Stimulated activated CD8-positive, alpha-beta memory T cell treated with anti-CD3 and anti-CD28 coated beads, Interleukin-12 subunit alpha, Interleukin-12 subunit beta, amount 100 ng/mL, for 4 hours (primary cell): ENCODE results near the gene C19orf12.

ENCODE experiments used
- DNase-seq: peaks from one replicate; pipeline ENCODE4 v3.0.0-alpha.2; 2020; ENCODE audit warnings: low read depth

C19orf12 gene

GRCh38 chr19:29714953-29715700 lies at the start of gene C19orf12:
C19orf12 (minus strand) TSS chr19:29715261; CDS start chr19:29708413, 6,848 bp downstream.
- DNase-seq: peak; percentile 50

- DNase-seq: no peak
Measured at GRCh38 chr19:29764361-29764760, 49.3 kb upstream of the C19orf12 start.

- DNase-seq: no peak
Measured at GRCh38 chr19:29763196-29763595, 48.1 kb upstream of the C19orf12 start.

- no peak for DNase-seq
Measured at GRCh38 chr19:29761575-29762232, 46.6 kb upstream of the C19orf12 start.

GRCh38 chr19:29760752-29761502 lies 45.9 kb upstream of the C19orf12 start:
- no peak for DNase-seq

GRCh38 chr19:29759359-29759758 lies 44.3 kb upstream of the C19orf12 start:
- DNase-seq: no peak

GRCh38 chr19:29758863-29759262 lies 43.8 kb upstream of the C19orf12 start:
- DNase-seq: no peak

GRCh38 chr19:29757551-29757950 lies 42.5 kb upstream of the C19orf12 start:
- DNase-seq: no peak

GRCh38 chr19:29753934-29754305 lies 38.9 kb upstream of the C19orf12 start:
- DNase-seq: no peak

- no peak for DNase-seq
Measured at GRCh38 chr19:29753190-29753933, 38.3 kb upstream of the C19orf12 start.

GRCh38 chr19:29752450-29753025 lies 37.5 kb upstream of the C19orf12 start:
- DNase-seq: no peak

GRCh38 chr19:29751932-29752331 lies 36.9 kb upstream of the C19orf12 start:
- no peak for DNase-seq

- DNase-seq: no peak
Measured at GRCh38 chr19:29750001-29750400, 34.9 kb upstream of the C19orf12 start.

- no peak for DNase-seq
Measured at GRCh38 chr19:29748996-29749849, 34.2 kb upstream of the C19orf12 start.

GRCh38 chr19:29745253-29745652 lies 30.2 kb upstream of the C19orf12 start:
- no peak for DNase-seq

GRCh38 chr19:29743681-29744080 lies 28.6 kb upstream of the C19orf12 start:
- DNase-seq: no peak

- DNase-seq: no peak
Measured at GRCh38 chr19:29741776-29742175, 26.7 kb upstream of the C19orf12 start.

- DNase-seq: no peak
Measured at GRCh38 chr19:29741226-29741625, 26.2 kb upstream of the C19orf12 start.

- DNase-seq: no peak
Measured at GRCh38 chr19:29737461-29738000, 22.5 kb upstream of the C19orf12 start.

GRCh38 chr19:29735829-29736228 lies 20.8 kb upstream of the C19orf12 start:
- DNase-seq: no peak
